Activated T-helper 9 cell treated with anti-CD3 and anti-CD28 coated beads, Interleukin-2, amount 50 U/mL, for 16 hours (primary cell): ENCODE data around the gene IER3IP1.
"Not testable (repeated sequence)": the region's sequence is repeated elsewhere in the genome, so short reads cannot be mapped to it uniquely, and the experiment has no call there.

Experiments used
- DNase-seq: peaks from one replicate; pipeline ENCODE4 v3.0.0-alpha.2; 2020; ENCODE audit warnings: low read depth

The IER3IP1 gene, protein sequence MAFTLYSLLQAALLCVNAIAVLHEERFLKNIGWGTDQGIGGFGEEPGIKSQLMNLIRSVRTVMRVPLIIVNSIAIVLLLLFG

DNA sequence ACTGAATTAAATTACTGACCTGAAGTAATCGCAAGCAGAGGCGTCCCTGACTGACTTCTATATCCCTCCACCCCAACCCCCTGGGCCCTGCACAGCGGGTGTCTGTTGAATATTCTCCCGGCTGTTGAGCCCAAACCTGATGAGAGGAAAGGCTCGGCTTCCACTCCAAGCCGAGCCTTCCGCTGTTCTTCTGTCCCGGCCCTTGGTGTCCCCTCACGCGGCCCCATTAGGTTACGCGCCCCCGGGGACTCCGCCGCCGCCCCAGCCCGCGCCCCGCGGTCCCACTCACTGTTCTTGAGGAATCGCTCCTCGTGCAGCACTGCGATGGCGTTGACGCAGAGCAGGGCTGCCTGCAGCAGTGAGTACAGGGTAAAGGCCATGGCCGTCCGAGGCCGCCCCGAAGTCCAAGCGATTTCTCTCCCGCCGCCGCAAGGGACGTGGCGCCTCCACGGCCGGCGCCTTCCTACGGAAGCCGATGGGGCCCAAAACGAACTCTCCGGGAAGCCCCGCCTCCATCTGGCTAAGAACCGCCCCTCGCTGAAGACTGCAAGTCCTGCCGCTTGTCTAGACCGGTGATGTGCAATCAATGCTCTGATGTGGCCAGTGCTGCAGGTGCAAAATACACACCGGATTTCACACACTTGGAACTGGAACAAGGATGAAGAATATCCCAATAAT lies at the start of gene IER3IP1:
IER3IP1 (minus strand) TSS at position 467 of the 678 bp plus-strand sequence; CDS start at position 380, 87 bp downstream.
- DNase-seq, result peak; percentile 78

DNA sequence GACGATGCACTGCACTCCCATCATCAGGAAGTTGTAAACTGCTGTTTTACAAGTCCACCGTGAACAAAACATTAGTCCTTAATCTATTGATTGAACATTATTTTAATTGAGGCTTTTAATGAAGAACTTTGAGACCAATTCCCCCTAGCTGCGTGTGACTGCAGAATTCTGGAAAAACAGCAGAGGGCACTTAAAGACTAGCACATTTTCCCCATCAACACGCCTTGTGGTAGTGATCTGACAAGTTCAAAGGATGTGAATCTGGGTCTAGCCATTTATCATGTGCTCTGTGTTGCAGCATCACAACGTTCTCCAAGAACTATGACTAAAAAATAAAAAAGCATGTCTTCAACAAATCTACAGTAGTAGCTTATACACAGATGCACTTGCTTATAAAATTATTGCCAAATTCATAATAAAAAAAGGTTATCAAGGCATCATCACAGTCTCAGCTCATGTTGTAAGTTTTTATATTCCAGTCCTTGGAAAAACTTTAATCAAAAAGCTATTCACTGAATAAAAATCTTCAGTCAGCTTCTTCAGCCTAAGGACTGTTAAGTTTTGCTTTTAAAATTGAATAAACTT lies 39.5 kb upstream of the IER3IP1 start:
- DNase-seq, result no peak

DNA sequence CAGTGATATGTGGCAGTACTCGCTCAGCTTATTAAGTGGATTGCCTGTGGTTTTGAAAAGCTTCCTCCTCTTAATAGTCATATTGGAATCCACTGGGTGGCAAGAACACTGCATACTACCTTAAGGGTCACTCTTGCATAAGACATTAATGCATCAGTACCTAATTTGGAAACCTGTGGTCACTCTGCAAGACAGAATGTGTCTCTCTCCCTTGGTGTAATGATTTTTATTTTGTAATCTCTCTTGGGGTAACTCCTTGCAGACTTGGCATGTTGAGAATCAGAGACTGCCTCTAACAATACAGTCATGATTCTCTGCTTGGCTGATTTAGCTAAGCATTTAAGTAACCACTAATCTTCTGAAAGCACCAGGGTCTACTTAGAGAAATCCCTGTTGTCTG lies 33.0 kb upstream of the IER3IP1 start:
- no peak for DNase-seq

DNA sequence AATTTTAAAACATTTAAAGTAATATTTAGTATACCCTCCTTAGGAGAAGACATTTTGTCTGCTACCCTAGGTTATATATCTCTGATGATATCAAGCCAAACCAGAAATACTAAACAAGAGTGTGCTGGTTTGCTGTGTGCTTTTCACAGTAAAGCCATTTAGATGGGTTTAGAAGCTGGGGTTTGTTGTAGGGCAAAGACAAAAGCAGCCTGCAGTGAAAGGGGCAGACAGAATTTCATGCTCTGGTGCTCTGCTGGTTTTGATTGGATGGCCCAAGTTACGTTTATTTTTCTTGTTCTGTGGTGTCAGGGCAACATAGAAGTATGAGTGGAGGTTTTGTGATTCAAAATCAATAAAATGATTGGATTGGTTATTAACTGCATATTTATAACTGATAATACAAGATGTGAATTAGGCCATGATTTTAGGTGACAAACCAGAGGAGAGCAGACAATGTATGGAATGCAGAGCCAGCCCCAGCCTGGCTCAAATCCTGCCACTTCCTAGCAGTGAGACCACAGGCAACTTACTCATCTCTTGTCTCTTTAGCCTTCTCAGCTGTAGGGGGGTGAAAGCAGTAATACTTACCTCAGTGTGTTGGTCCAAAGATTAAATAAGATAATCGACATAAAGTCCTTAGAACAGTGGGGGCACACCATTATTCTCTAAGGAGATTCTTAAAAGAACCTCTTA lies 30.9 kb upstream of the IER3IP1 start:
- no peak for DNase-seq

DNA sequence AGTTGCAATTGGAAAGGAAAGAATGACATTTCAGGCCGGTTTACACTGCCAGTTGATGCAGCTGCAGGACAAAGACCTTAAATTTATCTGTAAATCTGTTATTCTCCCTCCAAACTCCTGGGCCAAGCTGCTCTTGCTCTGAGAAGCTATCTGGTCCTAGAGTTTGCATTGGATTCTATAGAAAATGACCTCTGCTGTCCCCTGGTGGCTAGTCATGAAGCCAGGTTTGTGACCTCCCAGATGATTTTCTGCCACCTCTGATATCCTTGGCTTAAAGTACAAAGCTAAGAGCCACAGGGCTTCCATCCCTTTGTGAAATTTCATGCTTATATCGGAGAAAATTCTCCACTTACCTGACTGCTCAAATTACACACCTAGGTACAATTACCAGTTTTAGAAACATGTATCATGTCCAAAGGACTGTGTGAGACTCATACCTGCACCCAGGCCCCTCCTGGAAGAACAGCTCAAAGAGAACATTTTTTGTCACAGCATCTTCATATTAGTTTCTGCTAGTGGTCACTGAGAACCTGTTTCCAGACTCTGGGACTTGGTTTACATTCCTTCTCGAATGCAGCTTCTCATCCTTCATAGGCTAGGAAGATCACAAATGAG lies 28.9 kb upstream of the IER3IP1 start:
- no peak for DNase-seq

DNA sequence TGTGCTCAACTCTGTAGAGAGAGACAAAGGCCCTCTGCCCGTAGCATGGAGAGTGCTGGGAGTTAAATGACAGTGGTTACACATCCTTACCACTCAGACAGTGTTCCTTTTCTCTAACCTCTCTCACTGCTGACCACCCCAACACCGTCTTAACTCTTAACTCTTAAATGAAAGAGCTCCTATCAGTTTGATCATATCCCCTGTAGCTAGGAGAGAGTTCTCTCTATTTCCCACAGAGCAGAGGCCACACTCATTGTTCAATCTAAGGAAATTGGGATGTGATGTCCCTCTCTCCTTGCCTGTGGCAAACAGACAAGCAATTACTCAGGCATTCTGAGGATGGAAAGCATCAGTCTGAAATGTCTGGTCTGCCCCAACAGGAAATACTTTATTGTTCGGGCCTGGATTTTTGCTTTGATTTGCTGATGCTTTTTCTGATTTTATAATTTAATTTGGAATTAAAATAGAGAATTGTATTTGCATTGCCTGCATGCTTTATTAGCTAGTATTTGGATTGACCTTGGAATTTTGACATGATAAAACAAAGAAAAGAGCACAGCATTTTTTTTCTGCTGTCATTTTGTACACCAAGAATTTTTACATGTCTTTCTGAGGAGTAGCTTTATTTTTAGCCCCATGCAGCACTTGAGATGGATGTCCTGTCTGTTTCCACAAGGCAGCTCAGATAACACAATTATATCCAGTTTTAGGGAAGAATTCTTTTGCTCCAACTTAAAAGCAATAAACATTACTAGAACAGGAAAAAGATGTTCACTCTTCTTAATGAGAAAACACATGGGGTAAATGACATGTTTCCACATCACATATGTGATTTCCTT lies 27.7 kb upstream of the IER3IP1 start:
- no peak for DNase-seq

DNA sequence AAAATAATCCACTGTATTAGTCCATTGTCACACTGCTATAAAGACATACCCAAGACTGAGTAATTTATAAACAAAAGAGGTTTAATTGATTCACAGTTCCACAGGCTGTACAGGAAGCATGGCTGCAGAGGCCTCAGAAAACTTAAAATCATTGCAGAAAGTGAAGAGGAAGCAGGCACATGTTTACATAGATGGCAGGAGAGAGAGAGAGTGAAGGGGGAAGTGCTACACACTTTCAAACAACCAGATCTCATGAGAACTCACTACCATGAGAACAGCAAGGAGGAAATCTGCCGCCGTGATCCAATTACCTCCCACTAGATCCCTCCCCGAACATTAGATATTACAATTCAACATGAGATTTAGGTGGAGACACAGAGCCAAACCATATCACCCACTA lies 19.8 kb upstream of the IER3IP1 start:
- DNase-seq, result not testable (repeated sequence)

DNA sequence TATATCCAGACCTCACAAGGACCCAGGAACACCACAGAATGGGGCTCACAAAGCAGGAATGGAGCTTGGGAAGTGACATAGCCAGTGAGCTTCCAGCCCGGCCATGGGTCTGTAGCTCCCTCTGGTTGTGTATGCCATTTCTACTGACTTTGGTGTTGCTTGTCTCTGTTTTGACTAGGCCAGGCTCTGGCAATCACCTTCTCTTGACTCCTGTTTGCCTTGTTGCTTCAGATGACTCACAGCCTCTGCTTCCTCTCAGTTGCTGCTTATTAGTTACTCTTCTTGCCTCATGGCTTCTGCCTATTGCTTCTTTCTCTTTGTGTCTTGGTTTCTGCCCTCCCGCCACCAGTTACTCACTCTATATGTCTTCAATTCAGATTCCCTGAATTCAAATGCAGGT lies 15.8 kb upstream of the IER3IP1 start:
- no peak for DNase-seq

DNA sequence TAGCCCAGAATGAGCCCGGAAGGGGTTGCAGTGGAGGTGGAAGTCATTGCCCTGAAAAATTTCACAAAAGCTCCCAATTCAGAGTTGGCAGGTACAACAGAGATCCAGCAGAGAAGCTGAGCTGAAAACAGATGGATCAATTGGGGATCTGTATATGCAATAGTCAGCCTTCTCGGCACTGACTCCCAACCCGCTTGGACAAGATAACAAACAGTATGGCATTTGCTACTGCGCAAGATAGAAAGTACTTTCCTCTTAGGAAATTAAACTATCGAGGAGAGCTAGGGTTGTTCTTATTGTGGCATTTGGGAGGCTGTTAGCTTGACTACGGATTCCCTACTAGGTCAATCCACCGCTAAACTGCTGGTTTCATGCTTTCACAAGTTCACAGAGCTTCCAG lies 11.6 kb upstream of the IER3IP1 start:
- DNase-seq, result no peak

DNA sequence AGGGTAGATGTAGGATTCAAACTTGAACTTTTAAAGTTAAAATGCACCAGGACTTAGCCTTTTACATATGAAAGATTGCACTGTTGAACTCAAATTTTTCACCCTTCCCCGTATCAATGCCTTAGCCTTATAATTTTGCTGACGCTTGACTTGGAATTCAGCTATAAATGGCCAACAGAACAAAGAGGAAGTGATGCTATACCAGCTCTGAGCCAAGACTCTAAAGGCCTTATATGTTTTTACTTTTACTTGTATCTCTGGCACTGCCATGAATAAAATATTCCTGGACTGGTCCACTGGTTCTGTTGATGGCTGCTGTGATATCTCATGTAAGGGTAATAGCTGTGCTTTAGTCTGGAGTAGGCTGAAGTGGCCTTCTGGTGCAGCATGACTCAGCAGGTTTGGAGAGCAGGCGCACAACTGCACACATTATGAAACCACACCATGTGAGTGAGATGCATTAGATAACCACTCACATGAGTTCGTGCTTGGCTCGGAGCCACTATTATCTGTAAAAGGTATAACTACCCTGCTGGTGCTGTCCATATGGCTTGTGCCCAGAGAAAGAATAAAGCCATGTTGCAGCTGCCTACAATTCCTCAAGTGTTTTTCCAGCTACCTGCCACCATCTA lies 8.4 kb upstream of the IER3IP1 start:
- no peak for DNase-seq

DNA sequence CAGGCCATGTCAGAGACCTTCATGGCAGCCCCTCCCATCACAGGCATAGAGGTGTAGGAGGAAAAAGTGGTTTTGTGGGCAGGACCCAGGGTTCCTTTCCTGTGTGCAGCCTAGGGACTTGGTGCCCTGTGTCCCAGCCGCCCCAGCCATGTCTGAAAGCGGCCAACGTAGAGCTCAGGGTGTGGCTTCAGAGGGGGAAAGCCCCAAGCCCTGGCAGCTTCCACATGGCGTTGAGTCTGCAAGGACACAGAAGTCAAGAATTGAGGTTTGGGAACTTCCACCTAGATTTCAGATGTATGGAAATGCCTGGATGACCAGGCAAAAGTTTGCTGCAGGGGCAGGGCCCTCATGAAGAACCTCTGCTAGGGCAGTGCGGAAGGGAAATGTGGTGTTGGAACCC lies 6.0 kb upstream of the IER3IP1 start:
- DNase-seq, result not testable (repeated sequence)

DNA sequence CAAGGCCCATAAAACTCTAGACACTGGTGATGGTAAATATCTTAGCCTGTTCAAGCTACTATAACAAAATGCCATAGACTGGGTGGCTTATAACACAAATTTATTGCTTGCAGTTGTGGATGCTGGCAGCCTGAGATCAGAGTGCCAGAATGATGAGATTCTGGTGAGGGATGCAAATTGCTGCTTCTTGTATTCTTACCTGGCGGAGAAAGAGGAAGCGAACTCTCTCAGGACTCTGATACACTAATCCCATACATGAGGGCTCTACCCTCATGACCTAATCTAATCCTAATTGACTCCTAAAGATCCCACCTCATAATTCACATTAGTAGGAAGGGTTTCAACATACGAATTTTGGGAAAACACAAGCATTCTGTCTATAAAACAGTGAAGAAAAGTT lies 4.6 kb upstream of the IER3IP1 start:
- DNase-seq, result no peak

DNA sequence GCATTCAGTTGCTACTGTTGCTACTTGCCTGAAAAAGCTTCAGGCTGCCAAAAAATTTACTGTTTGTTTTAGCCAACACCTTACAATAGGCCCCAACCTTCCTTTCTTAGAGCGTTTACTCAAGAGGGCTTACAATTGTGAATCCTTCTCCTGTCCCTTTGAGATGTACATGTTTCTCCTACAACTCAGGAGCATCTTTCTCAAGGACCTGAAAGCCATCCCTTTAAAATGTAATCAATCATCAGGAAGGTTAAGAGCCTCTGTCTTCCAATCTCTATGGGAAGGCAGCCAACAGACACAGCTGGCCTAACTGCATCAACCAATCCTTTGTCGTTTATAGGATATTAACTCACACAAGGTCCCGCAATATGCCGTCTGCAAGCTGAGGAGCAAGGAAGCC lies 3.4 kb upstream of the IER3IP1 start:
- DNase-seq, result no peak

DNA sequence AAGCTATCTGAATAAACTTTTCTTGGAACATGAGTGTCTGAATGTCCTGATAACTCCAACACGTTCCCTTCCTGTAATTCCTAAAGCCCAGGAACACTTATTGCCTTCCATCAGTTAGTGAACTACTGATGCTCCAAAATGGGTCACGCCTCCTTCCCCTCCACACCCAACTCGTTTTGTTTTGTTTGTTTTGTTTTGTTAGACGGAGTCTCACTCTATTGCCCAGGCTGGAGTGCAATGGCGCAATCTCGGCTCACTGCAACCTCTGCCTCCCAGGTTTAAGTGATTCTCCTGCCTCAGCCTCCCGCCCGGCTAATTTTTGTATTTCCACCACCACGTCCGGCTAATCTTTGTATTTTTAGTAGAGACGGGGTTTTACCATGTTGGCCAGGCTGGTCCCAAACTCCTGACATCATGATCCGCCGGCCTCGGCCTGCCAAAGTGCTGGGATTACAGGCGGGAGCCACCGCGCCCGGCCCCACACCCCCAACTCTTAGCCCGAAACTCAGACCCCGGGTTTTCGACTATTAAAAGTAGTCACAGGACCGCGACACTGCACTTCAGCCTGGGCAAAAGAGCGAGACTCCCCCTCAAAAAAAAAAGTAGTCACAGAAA lies 774 bp downstream of the IER3IP1 start:
- no peak for DNase-seq

DNA sequence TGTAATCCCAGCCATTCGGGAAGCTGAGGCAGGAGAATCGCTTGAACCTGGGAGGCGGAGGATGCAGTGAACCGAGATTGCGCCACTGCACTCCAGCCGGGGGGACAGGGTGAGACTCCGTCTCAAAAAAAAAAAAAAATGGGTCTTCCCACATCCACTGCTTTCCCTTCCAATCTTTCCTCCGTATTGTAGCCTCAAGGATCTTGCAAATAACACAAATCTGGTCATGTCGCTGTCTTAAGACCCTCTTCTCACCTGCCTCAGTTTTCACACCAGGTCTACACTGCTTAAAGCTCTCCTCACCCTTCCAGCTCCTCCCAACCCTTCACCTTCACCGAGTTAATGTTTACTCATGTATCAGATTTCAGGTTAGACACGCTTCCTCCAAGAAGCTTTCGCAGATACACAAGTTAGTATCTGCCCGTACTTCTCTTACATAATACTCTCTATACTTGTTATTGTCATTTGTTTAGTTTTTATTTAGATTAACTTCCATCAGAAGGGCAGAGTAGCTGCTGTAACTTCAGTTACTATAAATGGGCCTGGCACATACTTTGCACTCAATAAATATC lies 1.5 kb downstream of the IER3IP1 start:
- no peak for DNase-seq

DNA sequence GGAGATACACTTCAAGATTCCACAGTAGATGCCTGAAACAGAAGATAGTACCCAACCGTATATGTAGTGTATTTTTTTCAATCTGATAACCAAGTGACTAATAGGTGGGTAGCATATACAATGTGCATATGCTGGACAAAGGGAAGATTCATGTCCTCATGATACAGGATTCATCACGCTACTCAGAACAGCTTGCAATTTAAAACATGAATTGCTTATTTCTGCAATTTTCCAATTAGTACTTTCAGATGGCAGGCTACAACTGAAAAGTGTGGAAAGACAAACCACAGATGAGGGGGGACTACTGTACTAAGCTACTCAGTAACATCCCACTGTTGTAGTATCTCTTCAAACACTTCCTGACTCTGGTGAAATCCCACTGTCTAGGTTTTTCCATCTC lies 3.7 kb downstream of the IER3IP1 start:
- no peak for DNase-seq

DNA sequence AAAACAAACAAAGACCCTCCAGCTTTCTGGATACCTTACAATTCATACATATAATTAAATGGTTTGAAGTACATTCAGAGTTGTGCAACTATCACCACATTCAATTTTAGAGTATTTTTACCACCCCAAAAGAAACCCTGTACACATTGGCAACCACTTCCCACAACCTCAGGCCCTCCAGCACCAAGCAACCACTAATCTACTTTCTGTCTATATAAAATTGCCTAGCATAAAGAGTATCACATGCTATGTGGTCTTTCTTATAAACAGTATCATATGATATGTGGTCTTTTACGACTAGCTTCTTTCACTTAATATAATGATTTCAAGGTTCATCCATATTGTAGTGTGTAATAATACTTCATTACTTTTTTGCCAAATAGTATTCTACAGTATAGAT lies 7.3 kb downstream of the IER3IP1 start:
- DNase-seq, result no peak

DNA sequence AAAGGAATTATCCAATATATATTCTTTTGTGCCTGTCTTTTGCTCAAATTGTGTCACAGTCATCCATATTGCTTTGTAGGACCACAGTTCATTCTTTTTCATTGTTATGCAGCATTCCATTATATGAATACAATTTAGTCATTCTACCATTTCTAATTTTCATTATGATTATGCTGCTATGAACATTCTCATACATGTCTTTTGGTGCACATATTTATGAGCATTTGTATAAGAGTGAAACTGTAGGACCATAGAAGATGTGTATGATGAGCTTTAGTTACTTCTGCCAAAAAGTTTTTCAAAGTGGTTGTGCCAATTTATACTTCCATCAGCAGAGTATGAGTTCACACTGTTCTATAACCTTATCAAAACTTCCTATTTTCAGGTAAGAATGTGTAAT lies 7.7 kb downstream of the IER3IP1 start:
- no peak for DNase-seq

DNA sequence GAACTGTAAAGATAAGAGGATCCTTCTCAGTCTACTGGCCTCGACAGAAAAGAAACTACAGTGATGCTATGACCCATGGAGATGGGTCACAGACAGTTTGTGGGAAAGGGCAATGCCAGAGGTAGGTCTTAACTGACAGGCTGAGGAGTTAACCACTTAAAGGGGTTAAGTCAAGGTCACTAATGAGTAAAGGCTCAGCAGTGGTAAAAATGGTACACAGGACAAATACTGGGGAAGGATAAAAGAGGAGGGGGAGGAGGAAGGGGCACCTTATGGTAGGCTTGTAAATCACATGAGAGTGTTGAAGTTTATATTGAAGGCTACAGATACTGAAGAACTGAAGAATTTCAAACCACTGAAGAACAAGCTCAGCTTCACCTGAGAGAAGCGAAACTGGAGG lies 9.9 kb downstream of the IER3IP1 start:
- DNase-seq, result no peak

DNA sequence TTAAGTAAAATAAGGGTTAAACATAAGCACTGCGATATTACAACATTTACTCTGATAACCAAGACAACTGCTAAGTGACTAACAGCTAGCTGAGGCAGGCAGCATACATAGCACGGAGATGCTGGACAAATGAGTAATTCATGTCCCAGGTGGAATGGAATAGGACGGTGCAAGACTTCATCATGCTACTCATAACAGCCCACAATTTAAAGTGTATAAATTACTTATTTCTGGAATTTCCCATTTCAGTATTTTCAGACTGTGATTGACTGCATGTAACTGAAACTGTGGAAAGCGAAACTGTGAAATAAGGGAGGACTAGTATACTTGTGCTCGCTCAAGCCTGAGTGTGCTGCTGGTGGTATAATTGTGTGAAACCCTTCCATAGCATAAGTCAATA lies 12.9 kb downstream of the IER3IP1 start:
- DNase-seq, result no peak

DNA sequence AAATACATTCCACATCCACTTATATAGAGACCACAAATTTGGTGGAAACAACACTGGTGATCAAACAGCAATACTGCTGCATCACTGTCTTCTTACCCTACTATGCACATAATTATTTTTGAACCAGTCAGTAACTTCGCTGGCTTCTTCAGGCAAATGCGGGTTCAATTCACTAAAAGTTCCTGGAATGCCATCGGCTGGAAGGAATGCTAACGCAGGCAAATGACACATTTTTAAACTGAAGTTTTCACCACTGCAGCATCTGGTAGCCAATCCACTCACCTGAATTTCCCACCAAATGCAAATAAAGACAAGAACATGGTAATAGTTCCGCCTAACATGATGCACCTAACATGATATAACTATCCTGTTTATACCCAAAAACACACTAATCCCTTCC lies 15.9 kb downstream of the IER3IP1 start:
- no peak for DNase-seq
